WTC11 (cell line): ENCODE results near the gene DNAJC9. TPM values are rescaled to one million over a fixed set of nuclear protein-coding genes. Genes with fewer than 3 reads are reported as not detected.

ENCODE experiments used
- ATAC-seq: fragments of 200-7000 bp; cut with Tn5 transposase; 2 replicates; pipeline ENCODE4 v1.10.0; 2021; ENCODE audit warnings: mild to moderate bottlenecking, moderate library complexity
- CTCF ChIA-PET: fragments of 300-600 bp; sonication (Branson Sonifier 250); formaldehyde crosslinking; loops from one replicate; lab custom pipeline; 2021; ENCODE audit warnings: antibody characterized with exemption; lab: Charles Lee
- POLR2A ChIA-PET: fragments of 350-600 bp; sonication (Branson Sonifier 250); formaldehyde crosslinking; loops from one replicate; lab custom pipeline; 2021; ENCODE audit warnings: antibody characterized with exemption; lab: Charles Lee
- DNase-seq: peaks from one replicate; pipeline ENCODE4 v3.0.0; 2021; ENCODE audit warnings: low spot score
- H3K27ac Mint-ChIP-seq: 2 replicates; pipeline ENCODE4 v1.8.0; 2021; ENCODE audit warnings: mixed read lengths
- H3K27me3 Mint-ChIP-seq: 2 replicates; pipeline ENCODE4 v1.8.0; 2021; ENCODE audit warnings: low read depth, mild to moderate bottlenecking, moderate library complexity, mixed read lengths
- H3K36me3 Mint-ChIP-seq: 2 replicates; pipeline ENCODE4 v1.8.0; 2021; ENCODE audit warnings: mixed read lengths
- H3K4me1 Mint-ChIP-seq: 2 replicates; pipeline ENCODE4 v1.8.0; 2022; ENCODE audit warnings: mixed read lengths
- H3K4me3 Mint-ChIP-seq: 2 replicates; pipeline ENCODE4 v1.8.0; 2021; ENCODE audit warnings: mild to moderate bottlenecking, moderate library complexity, mixed read lengths
- H3K9me3 Mint-ChIP-seq: 2 replicates; pipeline ENCODE4 v1.8.0; 2021; ENCODE audit warnings: mixed read lengths
- GTF2I ChIP-seq: fragments of 250-450 bp; sonication (Bioruptor Pico); conservative IDR thresholded peaks from 2 replicates; pipeline ENCODE4 v1.4.0; 2021; ENCODE audit warnings: mild to moderate bottlenecking
- IRF2 ChIP-seq: sonication (generic); formaldehyde crosslinking; IDR thresholded peaks from 2 replicates; pipeline ENCODE4 v1.8.0; 2022; ENCODE audit warnings: low read depth, missing genetic modification reagents, borderline replicate concordance
- NR2C2 ChIP-seq: sonication (generic); formaldehyde crosslinking; IDR thresholded peaks from 2 replicates; pipeline ENCODE4 v1.8.0; 2022; ENCODE audit warnings: mild to moderate bottlenecking, missing genetic modification reagents
- OVOL2 ChIP-seq: fragments of 250-450 bp; sonication (Bioruptor Pico); IDR thresholded peaks from 2 replicates; pipeline ENCODE4 v1.9.0; 2021; ENCODE audit warnings: mild to moderate bottlenecking, borderline replicate concordance
- PRRX2 ChIP-seq: fragments of 250-450 bp; sonication (Bioruptor Pico); IDR thresholded peaks from 2 replicates; pipeline ENCODE4 v1.8.0; 2021; ENCODE audit warnings: mild to moderate bottlenecking
- RORB ChIP-seq: fragments of 250-450 bp; sonication (Bioruptor Pico); IDR thresholded peaks from 2 replicates; pipeline ENCODE4 v1.9.0; 2021; ENCODE audit warnings: mild to moderate bottlenecking
- TEAD1 ChIP-seq: sonication (generic); formaldehyde crosslinking; IDR thresholded peaks from 2 replicates; pipeline ENCODE4 v1.8.0; 2022; ENCODE audit warnings: mild to moderate bottlenecking, missing genetic modification reagents
- TEAD4 ChIP-seq: sonication (generic); formaldehyde crosslinking; IDR thresholded peaks from 2 replicates; pipeline ENCODE4 v1.8.0; 2022; ENCODE audit warnings: mild to moderate bottlenecking, missing genetic modification reagents
- TP53 ChIP-seq: sonication (generic); formaldehyde crosslinking; IDR thresholded peaks from 2 replicates; pipeline ENCODE4 v1.8.1; 2023; ENCODE audit warnings: mild to moderate bottlenecking, missing genetic modification reagents
- ZNF121 ChIP-seq: sonication (generic); formaldehyde crosslinking; IDR thresholded peaks from 2 replicates; pipeline ENCODE4 v1.8.0; 2023; ENCODE audit warnings: missing genetic modification reagents
- total RNA-seq: library from RNA; stranded (reverse); gene quantifications from 3 replicates; pipeline ENCODE4 v1.2.3, GENCODE V29; 2021
- TF ChIP-seq, protein P1 (sequence below): sonication (generic); formaldehyde crosslinking; IDR thresholded peaks from 2 replicates; pipeline ENCODE4 v1.8.1; 2023; ENCODE audit warnings: mild to moderate bottlenecking, missing genetic modification reagents, moderate library complexity
- TF ChIP-seq, protein P2 (sequence below): sonication (generic); formaldehyde crosslinking; IDR thresholded peaks from 2 replicates; pipeline ENCODE4 v1.8.1; 2023; ENCODE audit warnings: mild to moderate bottlenecking, missing genetic modification reagents, borderline replicate concordance
- TF ChIP-seq, protein P3 (sequence below): sonication (generic); formaldehyde crosslinking; IDR thresholded peaks from 2 replicates; pipeline ENCODE4 v1.8.0; 2023; ENCODE audit warnings: missing genetic modification reagents
- TF ChIP-seq, protein P4 (sequence below): sonication (generic); formaldehyde crosslinking; IDR thresholded peaks from 2 replicates; pipeline ENCODE4 v1.8.1; 2023; ENCODE audit warnings: mild to moderate bottlenecking, missing genetic modification reagents
- TF ChIP-seq, protein P5 (sequence below): sonication (generic); formaldehyde crosslinking; IDR thresholded peaks from 2 replicates; pipeline ENCODE4 v1.8.0; 2023; ENCODE audit warnings: missing genetic modification reagents, mild to moderate bottlenecking, borderline replicate concordance
- TF ChIP-seq, protein P6 (sequence below): sonication (generic); formaldehyde crosslinking; conservative IDR thresholded peaks from 2 replicates; pipeline ENCODE4 v1.8.1; 2023; ENCODE audit warnings: mild to moderate bottlenecking, low read depth, missing genetic modification reagents, moderate library complexity

Gene DNAJC9
- total RNA-seq, 1 experiment from 2014 or later, result 32.4 TPM

DNA sequence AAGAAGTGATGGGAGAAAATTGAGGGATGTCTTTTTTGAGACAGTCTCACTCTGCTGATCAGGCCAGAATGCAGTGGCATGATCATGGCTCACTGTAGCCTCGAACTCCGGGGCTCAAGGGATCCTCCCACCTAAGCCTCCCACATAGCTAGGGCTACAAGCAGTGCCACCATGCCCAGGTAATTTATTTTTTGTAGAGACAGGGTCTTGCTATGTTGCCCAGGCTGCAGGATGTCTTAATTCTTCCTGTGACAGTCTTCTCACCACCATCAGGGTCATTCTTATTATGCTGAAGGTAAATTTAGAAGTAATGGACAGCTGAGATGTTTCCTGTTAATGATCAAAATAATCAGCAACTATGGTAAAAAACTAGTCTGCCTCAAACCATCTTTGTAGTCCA, 7.1 kb downstream of the DNAJC9 start:
- no peaks in the 10 kb centered on the region for H3K9me3 Mint-ChIP-seq
- H3K4me3 Mint-ChIP-seq, result no peak overlapping the region
- H3K4me1 Mint-ChIP-seq, result peaks cover 5% of the 10 kb centered on the region
- peaks cover 59% of the 10 kb centered on the region for H3K36me3 Mint-ChIP-seq
- H3K27me3 Mint-ChIP-seq, result no peaks in the 10 kb centered on the region
- DNase-seq, result no peak
- TF ChIP-seq, protein P1, sequence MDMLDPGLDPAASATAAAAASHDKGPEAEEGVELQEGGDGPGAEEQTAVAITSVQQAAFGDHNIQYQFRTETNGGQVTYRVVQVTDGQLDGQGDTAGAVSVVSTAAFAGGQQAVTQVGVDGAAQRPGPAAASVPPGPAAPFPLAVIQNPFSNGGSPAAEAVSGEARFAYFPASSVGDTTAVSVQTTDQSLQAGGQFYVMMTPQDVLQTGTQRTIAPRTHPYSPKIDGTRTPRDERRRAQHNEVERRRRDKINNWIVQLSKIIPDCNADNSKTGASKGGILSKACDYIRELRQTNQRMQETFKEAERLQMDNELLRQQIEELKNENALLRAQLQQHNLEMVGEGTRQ (CRISPR knock-in tag), result no peak
- peak; percentile 55; the same call in 1 of the 2 replicates for TF ChIP-seq ZNF121 (CRISPR knock-in tag)
- no peak overlapping the region for H3K27ac Mint-ChIP-seq
- CTCF ChIA-PET, result no interaction called here
- POLR2A ChIA-PET, result no interaction called here
- ATAC-seq, result no peak

DNA sequence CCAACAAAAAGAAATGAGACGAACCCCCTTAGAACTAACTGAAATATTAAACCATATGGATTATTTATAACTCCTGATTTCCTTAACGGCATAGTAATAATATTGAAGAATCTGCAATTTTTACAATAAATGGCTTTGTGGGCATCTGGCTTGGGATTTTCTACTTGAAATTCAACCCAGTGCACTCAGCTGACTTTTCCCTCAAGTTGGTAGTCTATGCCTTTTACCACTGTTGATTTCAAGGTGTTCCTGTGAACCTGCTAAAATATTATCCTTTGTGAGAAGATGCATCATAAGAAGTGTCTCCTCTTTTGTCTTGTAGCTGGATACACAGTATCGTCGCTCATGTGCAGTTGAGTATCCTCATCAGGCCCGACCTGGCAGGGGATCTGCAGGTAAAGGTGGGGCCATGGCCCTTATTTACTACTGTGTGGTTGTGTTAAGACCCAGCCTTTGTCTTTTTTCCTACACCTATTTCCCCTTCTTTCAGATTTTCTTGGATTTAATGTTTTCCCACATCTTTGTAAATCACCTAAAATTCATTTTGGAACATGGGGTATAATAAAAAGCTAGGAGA, 8.0 kb downstream of the DNAJC9 start:
- no peak for DNase-seq
- Mint-ChIP-seq H3K27me3 (no peaks in the 10 kb centered on the region), H3K36me3 (peaks cover 54% of the 10 kb centered on the region), H3K4me3 (no peak overlapping the region), H3K4me1 (no peaks in the 10 kb centered on the region), H3K27ac (no peak overlapping the region), H3K9me3 (no peaks in the 10 kb centered on the region)
- no peak for ATAC-seq
- ChIA-PET POLR2A (no interaction called here), CTCF (interaction anchor here (1.3 kb wide), 1 partner anchor 159 kb away, joined by 3 read pairs; no protein-coding TSS in a partner anchor)
- no peak for TF ChIP-seq TEAD4 (CRISPR knock-in tag)
- TF ChIP-seq TEAD1 (CRISPR knock-in tag), result no peak
- no peak for TF ChIP-seq IRF2
- TF ChIP-seq, protein P2, sequence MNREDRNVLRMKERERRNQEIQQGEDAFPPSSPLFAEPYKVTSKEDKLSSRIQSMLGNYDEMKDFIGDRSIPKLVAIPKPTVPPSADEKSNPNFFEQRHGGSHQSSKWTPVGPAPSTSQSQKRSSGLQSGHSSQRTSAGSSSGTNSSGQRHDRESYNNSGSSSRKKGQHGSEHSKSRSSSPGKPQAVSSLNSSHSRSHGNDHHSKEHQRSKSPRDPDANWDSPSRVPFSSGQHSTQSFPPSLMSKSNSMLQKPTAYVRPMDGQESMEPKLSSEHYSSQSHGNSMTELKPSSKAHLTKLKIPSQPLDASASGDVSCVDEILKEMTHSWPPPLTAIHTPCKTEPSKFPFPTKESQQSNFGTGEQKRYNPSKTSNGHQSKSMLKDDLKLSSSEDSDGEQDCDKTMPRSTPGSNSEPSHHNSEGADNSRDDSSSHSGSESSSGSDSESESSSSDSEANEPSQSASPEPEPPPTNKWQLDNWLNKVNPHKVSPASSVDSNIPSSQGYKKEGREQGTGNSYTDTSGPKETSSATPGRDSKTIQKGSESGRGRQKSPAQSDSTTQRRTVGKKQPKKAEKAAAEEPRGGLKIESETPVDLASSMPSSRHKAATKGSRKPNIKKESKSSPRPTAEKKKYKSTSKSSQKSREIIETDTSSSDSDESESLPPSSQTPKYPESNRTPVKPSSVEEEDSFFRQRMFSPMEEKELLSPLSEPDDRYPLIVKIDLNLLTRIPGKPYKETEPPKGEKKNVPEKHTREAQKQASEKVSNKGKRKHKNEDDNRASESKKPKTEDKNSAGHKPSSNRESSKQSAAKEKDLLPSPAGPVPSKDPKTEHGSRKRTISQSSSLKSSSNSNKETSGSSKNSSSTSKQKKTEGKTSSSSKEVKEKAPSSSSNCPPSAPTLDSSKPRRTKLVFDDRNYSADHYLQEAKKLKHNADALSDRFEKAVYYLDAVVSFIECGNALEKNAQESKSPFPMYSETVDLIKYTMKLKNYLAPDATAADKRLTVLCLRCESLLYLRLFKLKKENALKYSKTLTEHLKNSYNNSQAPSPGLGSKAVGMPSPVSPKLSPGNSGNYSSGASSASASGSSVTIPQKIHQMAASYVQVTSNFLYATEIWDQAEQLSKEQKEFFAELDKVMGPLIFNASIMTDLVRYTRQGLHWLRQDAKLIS, result no peak
- TF ChIP-seq OVOL2 (CRISPR knock-in tag), result no peak
- no peak for TF ChIP-seq RORB (CRISPR knock-in tag)
- TF ChIP-seq, protein P3, sequence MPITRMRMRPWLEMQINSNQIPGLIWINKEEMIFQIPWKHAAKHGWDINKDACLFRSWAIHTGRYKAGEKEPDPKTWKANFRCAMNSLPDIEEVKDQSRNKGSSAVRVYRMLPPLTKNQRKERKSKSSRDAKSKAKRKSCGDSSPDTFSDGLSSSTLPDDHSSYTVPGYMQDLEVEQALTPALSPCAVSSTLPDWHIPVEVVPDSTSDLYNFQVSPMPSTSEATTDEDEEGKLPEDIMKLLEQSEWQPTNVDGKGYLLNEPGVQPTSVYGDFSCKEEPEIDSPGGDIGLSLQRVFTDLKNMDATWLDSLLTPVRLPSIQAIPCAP (CRISPR knock-in tag), result no peak
- TF ChIP-seq NR2C2 (CRISPR knock-in tag), result no peak
- TF ChIP-seq PRRX2 (CRISPR knock-in tag), result no peak
- TF ChIP-seq, protein P4, sequence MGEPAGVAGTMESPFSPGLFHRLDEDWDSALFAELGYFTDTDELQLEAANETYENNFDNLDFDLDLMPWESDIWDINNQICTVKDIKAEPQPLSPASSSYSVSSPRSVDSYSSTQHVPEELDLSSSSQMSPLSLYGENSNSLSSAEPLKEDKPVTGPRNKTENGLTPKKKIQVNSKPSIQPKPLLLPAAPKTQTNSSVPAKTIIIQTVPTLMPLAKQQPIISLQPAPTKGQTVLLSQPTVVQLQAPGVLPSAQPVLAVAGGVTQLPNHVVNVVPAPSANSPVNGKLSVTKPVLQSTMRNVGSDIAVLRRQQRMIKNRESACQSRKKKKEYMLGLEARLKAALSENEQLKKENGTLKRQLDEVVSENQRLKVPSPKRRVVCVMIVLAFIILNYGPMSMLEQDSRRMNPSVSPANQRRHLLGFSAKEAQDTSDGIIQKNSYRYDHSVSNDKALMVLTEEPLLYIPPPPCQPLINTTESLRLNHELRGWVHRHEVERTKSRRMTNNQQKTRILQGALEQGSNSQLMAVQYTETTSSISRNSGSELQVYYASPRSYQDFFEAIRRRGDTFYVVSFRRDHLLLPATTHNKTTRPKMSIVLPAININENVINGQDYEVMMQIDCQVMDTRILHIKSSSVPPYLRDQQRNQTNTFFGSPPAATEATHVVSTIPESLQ (CRISPR knock-in tag), result no peak
- no peak for TF ChIP-seq TP53
- TF ChIP-seq, protein P5, sequence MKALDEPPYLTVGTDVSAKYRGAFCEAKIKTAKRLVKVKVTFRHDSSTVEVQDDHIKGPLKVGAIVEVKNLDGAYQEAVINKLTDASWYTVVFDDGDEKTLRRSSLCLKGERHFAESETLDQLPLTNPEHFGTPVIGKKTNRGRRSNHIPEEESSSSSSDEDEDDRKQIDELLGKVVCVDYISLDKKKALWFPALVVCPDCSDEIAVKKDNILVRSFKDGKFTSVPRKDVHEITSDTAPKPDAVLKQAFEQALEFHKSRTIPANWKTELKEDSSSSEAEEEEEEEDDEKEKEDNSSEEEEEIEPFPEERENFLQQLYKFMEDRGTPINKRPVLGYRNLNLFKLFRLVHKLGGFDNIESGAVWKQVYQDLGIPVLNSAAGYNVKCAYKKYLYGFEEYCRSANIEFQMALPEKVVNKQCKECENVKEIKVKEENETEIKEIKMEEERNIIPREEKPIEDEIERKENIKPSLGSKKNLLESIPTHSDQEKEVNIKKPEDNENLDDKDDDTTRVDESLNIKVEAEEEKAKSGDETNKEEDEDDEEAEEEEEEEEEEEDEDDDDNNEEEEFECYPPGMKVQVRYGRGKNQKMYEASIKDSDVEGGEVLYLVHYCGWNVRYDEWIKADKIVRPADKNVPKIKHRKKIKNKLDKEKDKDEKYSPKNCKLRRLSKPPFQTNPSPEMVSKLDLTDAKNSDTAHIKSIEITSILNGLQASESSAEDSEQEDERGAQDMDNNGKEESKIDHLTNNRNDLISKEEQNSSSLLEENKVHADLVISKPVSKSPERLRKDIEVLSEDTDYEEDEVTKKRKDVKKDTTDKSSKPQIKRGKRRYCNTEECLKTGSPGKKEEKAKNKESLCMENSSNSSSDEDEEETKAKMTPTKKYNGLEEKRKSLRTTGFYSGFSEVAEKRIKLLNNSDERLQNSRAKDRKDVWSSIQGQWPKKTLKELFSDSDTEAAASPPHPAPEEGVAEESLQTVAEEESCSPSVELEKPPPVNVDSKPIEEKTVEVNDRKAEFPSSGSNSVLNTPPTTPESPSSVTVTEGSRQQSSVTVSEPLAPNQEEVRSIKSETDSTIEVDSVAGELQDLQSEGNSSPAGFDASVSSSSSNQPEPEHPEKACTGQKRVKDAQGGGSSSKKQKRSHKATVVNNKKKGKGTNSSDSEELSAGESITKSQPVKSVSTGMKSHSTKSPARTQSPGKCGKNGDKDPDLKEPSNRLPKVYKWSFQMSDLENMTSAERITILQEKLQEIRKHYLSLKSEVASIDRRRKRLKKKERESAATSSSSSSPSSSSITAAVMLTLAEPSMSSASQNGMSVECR (CRISPR knock-in tag), result no peak
- TF ChIP-seq, protein P6, sequence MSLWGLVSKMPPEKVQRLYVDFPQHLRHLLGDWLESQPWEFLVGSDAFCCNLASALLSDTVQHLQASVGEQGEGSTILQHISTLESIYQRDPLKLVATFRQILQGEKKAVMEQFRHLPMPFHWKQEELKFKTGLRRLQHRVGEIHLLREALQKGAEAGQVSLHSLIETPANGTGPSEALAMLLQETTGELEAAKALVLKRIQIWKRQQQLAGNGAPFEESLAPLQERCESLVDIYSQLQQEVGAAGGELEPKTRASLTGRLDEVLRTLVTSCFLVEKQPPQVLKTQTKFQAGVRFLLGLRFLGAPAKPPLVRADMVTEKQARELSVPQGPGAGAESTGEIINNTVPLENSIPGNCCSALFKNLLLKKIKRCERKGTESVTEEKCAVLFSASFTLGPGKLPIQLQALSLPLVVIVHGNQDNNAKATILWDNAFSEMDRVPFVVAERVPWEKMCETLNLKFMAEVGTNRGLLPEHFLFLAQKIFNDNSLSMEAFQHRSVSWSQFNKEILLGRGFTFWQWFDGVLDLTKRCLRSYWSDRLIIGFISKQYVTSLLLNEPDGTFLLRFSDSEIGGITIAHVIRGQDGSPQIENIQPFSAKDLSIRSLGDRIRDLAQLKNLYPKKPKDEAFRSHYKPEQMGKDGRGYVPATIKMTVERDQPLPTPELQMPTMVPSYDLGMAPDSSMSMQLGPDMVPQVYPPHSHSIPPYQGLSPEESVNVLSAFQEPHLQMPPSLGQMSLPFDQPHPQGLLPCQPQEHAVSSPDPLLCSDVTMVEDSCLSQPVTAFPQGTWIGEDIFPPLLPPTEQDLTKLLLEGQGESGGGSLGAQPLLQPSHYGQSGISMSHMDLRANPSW (CRISPR knock-in tag), result no peak
- no peak for TF ChIP-seq GTF2I (CRISPR knock-in tag)
